Tibial nerve (tissue), 3 donors: ENCODE data around the gene HRH2.

ENCODE experiments used
- CTCF ChIP-seq, 5 experiments: fragments of 200-600 bp in 3 of 5; fragments of 450-650 bp in 2 of 5; sonication (generic) in 3 of 5; IDR thresholded peaks; one replicate each; pipeline ENCODE4 v1.5.1; 2016 to 2019; ENCODE audit warnings: antibody characterized with exemption in 5 of 5, mild to moderate bottlenecking in 3 of 5, moderate library complexity in 2 of 5
- POLR2A ChIP-seq, 2 donors: fragments of 450-650 bp; IDR thresholded peaks; one replicate each; pipeline ENCODE4 v1.6.1; 2017; ENCODE audit warnings: antibody characterized with exemption in 2 of 2, mild to moderate bottlenecking in 2 of 2, moderate library complexity in 2 of 2

DNA sequence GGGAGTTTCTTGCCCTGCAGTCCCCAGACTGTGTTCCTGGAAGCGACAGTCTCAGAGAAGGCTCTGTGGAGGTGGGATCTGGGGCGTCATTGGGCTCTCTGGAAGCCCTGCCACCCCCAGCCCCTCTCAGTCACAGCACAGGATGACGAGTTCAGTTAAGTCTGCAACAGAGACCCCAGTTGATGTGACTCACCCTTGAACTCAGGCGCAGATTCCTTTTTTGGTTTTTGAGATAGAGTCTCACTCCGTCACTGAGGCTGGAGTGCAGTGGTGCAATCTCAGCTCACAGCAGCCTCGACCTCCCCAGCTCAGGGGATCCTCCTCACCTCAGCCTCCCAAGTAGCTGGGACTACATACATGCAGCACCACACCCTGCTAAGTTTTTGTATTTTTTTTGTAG lies 8.3 kb downstream of the HRH2 start:
- TF ChIP-seq CTCF (IDR thresholded peaks at IDR 0.05) (no peak), POLR2A (IDR thresholded peaks at IDR 0.05) (no peak)
